NCI-H2171 (cell line): ENCODE data around the gene SHISA7.
A peak's percentile ranks its signal among the peaks of the same experiment; 100 is the strongest.
"Not testable (repeated sequence)": the region's sequence is repeated elsewhere in the genome, so short reads cannot be mapped to it uniquely, and the experiment has no call there.

Source experiments
- DNase-seq: peaks from one replicate; lab custom pipeline; 2025; lab: John Stamatoyannopoulos, UW

Gene SHISA7

DNA sequence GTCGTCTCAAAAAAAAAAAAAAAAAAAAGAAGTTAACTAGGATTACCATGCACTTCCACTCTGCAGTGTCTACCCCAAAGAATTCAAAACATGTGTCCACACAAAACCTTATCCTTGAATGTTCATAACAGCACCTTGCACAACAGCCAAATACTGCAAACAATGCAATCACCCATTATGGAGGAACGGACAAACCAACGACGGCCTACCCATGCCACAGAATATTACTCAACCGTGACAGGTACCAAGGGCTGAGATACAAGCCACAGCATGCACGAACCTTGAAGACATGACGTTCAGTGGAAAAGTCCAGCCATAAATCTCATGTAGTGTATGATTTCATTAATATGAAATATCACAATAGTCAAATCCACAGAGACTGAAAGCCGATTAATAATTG lies 3.0 kb upstream of the SHISA7 start:
- no peak for DNase-seq

DNA sequence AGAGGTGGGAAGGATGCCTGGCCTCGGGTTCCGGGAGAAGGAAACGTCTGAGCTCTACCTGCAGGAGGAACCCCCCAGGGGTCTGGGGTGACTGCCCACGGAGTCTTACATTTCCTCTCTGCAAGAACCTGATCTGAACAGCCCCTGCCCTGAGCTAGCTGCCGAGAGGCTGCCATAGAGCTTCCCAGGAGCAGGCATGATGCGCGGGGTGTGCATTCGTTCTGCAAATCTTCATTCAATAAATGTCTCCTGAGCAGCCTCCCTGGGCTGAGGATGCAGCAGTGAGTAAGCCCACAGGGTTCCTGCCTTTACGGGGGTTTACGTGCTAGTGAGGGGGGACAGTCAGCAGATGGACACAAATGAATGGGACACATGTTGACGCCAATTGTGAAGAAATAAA lies 1.5 kb upstream of the SHISA7 start:
- no peak for DNase-seq

DNA sequence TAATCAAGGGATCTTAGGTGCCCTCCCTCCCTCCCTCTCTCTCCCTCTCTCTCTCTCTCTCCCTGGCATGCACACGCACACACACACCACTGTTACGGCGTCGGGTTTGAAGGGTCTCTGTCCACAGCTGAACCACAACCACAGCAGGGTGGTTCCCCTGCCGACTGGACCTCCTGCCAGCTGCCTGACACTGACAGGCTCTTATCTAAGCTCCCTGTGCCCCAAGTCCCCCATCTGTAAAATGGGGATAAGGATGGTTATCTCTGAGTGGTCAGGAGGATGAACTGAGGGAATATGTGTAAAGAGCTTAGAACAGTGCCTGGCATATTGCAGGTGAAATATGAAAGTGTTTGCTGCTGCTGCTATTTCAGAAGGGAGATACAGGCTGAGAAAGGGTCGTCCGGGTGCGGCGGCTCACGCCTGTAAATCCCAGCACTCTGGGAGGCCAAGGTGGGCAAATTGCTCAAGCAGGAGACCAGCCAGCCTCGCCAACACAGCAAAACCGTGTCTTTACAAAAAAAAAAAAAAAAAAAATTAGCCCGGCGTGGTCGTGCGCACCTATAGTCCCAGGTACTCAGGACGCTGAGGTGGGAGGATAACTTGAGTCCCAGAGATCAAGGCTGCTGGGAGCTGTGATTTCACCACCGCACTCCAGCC lies 852 bp upstream of the SHISA7 start:
- no peak for DNase-seq

DNA sequence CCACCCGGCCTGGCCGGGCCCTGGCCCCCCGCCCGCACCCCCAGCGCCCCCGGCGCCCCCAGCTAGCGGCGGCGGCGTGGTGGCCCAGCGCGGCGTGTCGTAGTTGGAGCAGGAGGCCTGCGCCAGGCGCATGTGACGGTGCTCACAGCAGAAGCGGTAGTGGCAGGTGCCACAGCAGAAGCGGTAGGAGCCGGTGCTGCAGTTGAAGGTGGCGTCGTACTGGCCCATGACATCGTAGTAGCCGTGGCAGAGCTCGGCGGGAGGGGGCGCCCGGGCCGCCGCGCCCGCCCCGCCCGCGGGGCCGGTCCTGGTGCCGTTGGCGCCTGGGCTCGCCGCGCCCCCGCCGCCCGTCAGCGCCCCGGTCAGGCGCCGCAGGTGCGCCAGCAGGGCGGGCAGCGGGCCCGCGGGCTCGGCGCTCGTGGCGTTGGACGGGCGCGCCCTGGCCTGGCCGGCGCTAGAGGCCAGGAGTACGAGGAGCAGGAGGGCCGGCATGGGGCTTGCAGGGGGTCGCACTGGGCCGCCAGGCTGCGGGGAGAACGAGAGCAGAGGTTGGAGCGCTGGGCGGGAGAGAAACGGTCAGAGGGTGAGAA lies 633 bp downstream of the SHISA7 start:
- peak; percentile 26 for DNase-seq

DNA sequence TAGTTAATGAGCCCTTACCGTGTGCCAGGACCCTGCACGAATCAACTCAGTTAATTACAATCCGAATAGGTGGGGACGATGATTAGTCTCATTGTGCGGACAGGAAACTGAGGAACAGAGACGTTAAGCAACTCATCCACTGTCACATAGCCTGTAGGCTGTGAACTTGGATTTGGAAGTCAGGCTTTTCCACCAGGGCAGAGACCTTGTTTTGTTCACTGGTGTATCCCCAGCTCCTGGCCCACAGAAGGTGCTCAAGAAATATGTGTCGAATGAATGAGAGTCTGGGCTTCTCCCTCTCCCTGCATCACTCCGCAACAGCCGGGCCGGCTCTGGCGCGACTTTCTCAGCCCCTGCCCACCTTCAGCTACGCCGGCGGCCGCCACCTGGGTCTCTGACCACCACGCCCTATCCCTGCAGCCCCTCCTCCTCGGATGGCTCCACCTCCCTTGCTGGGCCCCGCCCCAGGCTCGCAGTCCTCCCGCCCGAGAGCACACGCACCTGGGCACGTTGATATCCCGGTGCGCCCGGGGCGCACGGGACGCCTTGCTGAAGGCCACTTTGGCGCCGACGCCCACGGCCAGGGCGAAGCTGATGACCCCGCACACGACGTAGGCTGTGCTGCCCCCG lies 1.3 kb downstream of the SHISA7 start:
- peak; percentile 52 for DNase-seq

DNA sequence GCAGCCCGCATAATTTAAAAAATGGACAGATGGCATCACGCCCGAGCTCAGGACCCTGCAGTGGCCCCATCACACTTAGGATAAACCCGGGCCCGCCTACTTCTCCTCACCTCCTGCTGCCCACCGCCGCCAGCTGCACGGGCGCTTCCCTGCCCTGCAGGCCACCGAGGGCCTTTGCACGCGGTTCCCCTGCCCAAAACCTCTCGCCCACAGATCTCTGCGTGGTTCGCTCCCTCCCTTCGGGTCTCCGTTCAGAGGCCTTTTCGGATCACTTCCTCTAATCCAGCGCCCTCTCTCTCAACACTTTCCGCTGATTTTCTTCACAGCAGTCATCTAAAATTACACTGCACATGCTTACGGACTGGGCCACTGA lies 1.8 kb downstream of the SHISA7 start:
- no peak for DNase-seq

DNA sequence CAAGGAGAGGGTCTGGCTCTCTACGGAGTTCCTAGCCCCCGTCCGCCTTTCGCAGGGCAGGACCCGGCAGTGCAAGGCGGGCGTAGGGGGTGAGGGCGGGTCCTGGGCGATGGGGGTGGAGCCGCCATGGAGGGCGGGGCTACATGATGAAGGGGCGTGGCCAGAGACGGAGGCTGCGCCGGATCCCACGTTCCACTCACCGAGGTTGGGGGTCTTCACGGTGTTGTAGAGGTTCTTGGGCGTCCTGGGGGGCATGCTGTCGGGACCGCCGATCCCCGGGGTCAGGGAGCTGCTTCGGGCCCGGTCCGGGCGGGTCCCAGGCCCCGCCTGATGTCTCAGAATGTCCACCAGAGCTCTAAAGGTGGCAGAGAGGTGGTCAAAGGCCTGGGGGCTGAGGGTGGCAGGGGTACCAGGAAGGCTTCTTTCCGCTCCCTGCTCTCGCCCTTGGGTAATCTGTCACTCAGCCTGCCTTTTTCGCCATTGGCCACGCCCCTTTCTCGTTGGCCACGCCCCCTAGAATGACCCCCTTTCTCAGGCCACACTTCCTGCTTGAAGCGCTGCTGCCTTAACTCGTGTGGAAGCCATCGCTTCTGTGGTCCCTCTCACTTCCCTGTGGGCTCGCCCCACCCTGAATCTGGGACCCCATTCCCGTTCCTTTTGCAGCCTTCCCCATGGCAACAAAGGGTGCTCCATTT lies 2.5 kb downstream of the SHISA7 start:
- DNase-seq = no peak

DNA sequence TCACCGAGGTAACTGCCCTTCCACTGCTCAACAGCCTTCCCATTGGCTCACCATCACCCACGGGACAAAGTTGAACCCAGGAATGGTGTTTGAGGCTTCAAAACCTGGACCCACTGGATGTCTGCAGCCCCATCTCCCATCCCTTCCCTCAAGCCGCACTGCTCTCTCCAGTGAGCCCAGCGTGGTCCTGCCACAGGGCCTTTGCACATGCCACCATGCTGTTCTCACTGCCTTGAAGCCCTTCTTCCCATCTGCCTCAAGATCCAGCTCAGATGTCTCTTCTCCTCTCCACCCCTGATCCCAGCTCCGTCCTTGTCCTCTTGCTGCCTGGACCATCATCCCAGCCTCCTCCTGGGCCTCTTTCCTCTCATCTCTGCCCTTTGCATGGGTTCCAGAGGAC lies 4.0 kb downstream of the SHISA7 start:
- DNase-seq = no peak

DNA sequence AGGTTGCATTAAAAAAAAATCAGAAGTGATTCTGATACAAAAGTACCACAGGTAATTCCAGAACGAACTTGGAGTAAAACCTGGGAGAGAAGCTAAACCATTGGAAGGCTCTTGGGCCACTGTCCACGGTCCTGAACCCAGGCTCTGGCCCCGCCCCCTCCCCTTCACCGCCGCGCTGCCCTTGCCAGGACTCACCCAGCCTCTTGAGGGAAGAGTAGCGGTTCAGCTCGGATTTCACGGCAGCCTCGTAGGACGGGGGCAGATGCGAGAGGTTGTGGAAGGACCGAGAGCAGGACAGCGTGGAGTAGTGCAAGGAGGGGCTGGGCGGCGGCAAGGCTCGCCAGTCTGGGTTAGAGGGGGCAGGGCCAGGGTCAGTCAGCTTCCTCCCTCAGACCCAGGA lies 5.7 kb downstream of the SHISA7 start:
- DNase-seq = no peak

DNA sequence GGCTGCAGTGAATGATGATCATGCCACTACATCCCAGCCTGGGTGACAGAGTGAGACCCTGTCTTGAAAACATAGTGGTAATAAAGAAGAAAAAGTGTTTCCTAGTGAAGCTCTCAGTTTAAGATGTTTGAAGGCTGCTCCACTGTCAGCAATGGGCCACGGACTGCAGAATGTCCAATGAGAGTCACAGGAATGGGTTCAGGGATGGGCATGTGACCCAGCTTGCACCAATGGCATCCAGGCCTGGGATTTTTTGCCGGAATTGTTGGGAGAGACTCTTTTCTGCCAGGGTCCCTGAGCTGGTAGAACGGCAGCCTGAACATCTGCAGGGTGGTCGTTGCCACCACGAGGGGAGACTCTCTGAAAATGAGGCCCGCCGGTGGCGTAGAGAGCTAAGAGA lies 6.3 kb downstream of the SHISA7 start:
- no peak for DNase-seq

DNA sequence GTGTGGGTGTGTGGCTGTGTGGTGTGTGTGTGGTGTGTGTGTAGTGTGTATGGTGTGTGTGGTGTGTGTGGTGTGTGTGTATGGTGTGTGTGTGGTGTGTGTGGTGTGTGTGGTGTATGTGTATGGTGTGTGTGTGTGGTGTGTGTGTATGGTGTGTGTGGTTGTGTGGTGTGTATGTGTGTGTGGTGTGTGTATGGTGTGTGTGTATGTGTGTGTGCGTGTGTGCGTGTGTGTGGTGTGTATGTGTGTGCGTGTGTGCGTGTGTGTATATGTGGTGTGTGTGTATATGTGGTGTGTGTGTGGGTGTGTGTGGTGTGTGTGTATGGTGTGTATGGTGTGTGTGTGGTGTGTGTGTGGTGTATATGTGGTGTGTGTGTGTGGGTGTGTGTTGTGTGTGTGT lies 8.1 kb downstream of the SHISA7 start:
- DNase-seq = no peak

DNA sequence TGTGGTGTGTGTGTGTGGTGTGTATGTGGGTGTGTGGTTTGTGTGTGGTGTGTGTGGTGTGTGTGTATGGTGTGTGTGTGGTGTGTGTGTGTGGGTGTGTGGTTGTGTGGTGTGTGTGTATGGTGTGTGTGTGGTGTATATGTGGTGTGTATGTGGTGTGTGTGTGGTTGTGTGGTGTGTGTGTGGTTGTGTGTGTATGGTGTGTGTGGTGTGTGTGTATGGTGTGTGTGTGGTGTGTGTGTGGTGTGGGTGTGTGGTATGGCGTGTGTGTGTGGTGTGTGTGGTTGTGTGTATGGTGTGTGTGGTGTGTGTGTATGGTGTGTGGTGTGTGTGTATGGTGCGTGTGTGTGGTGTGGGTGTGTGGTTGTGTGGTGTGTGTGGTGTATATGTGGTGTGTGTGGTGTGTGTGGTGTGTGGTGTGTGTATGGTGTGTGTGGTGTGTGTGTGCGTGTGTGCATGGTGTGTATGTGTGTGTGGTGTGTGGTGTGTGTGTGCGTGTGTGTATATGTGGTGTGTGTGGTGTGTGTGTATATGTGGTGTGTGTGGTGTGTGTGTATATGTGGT lies 8.7 kb downstream of the SHISA7 start:
- DNase-seq = no peak

DNA sequence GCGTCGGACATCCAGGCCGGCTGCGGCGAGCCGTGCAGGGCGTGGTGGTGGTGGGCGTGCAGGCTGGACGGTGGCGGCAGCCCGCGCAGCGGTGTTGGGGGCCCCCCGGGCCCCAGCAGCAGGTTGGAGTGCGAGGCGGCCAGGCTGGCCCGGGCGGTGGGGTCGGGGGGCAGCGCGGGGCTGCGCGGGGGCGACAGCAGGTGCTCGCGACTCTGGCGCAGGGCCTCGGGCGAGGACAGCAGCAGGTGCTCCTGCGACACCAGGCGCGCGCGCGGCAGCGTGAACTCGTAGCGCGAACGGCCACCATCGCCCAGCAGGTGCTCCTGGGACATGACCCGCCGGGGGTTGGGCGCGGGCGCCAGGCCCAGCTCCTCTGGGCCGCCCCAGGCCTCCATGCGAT lies 9.8 kb downstream of the SHISA7 start:
- no peak for DNase-seq

DNA sequence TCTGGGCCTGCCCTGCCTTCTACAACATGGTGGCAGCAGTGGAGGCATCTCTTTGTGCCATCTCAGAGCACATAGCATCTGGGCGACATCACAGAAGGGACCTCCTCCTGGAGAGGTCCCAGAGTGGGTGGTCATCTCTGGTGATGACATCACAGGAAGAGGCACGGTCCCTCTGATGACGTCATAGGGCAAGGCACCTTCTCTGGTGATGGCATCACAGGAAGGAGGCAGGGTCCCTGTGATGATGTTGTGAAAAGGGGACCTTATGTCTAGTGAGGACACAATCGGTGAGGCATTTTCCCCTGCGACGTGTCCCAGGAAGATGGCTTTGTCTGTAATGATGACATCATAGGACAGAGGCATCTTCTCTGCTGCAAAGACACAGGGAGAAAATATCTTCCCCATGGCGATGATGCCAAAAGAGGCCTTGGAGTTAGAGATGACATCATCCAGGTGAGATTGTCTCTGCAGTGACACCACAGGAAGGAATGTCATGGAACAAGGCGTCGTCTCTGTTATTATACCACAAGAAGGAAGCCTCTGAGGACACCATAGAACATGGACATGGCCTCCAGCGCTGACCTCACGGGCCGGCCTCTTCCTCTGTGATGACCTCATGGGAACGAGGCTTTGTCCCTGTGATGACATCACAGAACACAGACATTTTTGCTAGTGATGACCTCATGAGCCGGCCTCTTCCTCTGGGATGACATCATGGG lies 10.7 kb downstream of the SHISA7 start:
- DNase-seq = no peak

DNA sequence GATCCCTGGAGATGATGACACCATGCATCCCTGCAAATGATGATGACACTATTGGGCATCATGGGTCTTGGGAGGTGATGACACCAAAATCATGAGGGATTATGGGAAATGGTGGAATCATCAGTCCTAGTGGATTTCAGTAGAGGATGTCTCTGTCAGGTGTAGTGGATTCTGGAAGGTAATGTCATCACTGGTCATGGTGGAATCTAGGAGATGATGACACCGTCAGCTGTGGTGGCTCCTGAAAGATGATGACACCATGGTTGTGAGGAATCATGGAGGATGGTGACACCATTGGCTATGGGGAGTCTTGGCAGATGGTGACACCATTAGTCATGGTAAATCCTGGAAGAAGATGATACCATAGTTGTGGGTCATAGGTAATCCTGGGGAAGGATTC lies 11.9 kb downstream of the SHISA7 start:
- DNase-seq = no peak

DNA sequence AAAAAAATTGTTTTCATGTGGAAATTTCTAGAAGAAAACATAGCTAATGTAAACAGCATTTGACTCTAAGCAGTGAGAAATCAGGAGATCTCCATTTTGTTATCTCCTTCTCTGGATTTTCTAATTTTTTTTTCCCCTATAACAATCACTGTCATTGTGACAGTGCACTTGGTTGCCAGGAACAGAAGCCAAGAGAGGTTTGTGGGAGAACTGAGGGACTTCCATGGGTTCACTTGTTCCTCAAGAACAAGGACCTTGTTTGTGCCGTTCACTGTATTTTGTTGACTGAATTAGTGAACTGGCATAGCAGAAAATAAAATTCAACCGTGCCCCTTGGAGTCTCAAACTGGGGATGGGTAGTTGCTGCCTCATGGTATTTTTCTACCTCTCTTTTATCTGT lies 17.1 kb downstream of the SHISA7 start:
- DNase-seq = no peak

DNA sequence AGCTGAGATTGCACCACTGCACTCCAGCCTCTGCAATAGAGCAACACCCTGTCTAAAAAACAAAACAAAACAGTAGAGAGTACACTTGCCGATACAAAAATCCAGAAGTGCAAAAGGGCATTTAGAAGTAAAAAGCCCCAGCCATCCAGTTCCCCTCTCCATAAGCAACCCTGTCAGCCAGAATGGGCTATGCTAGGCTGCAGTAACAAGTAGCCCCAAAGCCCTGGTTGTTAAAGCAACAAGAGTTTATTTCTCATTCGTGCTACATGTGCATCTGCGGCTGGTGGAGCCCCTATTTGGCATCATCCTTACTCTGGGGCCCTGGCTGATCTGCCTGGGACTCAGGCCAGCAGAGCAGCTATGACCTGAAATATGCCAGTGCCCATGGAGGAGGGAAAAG lies 18.6 kb downstream of the SHISA7 start:
- DNase-seq = no peak

DNA sequence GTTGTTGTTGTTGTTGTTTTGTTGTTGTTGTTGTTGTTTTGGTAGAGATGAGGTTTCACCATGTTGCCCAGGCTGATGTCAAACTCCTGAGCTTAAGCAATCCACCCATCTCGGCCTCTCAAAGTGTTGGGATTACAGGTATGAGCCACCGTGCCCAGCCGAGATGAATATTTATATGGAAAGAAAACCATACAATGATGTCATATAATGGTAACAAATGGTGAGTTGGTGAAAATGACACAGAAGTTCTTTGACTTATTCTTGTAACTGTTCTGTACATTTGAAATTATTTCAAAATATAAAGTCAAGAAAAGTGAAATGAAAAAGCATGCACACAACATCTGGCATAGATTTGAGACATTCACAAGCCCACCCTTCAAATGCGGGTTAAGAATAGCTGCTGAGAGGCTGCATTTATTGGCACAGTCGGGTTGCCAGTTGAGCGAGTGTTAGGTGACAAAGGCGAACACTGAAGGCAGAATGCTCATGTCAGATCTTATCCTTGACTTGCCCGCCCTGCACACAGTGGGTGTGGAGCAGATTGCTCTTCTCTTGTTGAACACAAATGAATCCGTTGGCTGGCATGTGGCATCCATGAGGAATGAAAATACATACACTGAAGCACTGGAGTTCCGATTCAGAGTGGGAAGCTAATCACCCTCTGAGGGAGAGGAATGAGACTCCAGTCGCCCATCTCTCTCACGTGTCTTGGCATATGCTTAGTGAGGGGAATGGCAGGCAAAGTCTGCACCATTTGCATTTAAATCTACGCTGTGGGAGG lies 19.7 kb downstream of the SHISA7 start:
- no peak for DNase-seq

DNA sequence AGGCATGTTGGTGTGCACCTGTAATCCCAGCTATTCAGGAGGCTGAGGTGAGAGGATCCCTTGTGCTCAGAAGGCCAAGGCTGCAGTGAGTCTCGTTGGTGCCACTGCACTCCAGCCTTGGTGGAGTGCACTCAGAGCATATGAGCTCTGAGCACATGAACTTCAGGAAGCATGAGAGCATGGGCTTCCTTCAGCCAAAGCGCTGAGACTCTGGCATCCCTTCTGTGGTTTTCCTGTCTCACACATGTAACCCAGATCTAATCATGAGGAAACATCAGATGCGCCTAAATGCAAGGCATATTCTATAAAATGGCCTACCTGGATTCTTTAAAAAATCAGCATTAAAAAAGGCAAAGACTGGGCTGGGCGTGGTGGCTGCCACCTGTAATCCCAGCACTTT lies 21.8 kb downstream of the SHISA7 start:
- DNase-seq = not testable (repeated sequence)

DNA sequence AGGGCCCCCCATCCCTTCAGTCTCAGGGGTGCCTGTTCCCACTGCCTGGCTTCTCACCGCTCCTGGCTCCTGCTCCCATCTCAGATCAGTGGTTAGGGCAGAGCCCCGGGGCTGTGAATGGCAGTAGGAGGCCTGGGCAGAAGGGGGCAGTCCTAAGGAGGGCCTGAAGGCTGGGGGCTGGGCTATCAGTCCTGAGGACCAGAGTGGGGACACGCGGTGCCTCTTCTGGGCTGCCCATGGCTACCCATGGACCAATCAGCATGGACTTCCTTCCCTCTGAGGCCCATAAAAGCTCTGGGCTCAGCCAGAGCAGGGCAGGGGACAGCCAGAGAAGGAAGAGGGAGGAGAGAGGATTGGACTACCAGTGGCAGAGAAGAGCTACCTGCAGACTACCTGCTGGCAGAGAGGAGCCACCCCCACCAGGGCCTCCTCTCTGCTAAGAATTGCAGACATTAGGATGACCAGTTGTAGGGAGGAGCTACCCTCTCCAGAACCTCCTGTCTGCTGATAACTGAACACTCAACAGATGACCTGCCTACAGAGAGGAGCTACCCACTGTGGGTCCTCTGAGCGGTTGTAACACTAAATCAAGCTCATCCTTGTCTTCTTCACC lies 23.4 kb downstream of the SHISA7 start:
- no peak for DNase-seq

DNA sequence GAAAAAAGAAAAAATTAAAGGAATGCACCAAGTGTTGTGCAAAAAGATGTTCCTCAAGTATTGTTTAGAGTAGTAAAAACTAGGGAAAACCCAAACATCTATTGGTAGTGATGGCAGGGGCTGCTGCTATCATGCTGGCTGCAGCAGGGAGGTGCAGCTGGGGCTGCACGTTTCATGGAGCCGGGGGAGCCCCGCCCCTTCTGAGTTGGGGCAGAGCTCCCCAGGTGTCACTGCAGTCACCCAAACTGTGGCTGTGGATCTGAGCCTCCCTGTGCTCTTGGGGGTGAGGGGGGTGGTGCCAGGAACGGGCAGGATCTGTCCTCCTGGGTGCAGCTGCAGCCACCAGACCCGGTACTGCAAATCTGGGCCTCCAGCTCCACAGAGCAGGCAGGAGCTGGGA lies 24.0 kb downstream of the SHISA7 start:
- no peak for DNase-seq
